ENCODE measurements around the gene TAF1. TPM values are rescaled to one million over a fixed set of nuclear protein-coding genes. Genes with fewer than 3 reads are reported as not detected.
A peak's percentile ranks its signal among the peaks of the same experiment; 100 is the strongest.

TAF1 gene
- total and polyA plus RNA-seq, 7 donors: 5.5 to 25.6 (median 22.3) TPM

GRCh38 chrX:71464968-71465367, 98.8 kb downstream of the TAF1 start:
- DNase-seq: no peak
- ATAC-seq: no peak
- Histone ChIP-seq H3K9me3 (no peaks in the 10 kb centered on the region), H3K36me3 (ENCODE audit: insufficient read depth in 1 of 2, low read depth in 1 of 2) (peaks cover 6 to 76% of the 10 kb centered on the region in 2 donors), H3K27ac (no peak overlapping the region), H3K4me3 (no peak overlapping the region), H3K4me1 (no peaks in the 10 kb centered on the region), H3K27me3 (ENCODE audit: insufficient read depth in 3 of 3, low read length in 2 of 3) (no peaks in the 10 kb centered on the region)
- TF ChIP-seq CTCF (IDR thresholded peaks at IDR 0.05): no peak
- intact Hi-C loops (cut with DNase I): loop anchor here in 1 of 2 donors (10.0 kb wide), 1 partner anchor 70 kb away; no protein-coding TSS in a partner anchor

DNA sequence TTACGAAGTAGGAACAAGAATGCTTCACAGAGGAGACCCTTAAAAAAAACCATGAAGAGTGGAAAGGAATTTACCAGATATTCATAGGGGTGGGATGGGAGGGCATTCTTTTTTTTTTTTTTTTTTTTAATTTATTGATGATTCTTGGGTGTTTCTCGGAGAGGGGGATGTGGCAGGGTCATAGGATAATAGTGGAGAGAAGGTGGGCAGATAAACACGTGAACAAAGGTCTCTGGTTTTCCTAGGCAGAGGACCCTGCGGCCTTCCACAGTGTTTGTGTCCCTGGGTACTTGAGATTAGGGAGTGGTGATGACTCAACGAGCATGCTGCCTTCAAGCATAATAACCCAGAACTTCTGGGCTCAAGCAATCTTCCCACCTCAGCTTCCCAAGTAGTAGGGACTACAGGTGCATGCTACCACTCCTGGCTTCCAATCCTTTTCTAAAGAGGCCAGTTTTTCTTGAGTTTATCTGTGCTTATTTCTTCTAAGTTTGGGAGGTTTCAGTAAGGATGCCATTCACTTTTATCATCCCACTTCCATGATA, 100.9 kb downstream of the TAF1 start:
- no peak overlapping the region for H3K4me3 ChIP-seq
- H3K9me3 ChIP-seq: no peaks in the 10 kb centered on the region
- DNase-seq (no peak), ATAC-seq (no peak)
- WGBS, 3 donors: 76 to 93% (median 85%) methylated on average over 3 to 5 of the region's 5 CpGs
- no peaks in the 10 kb centered on the region for H3K4me1 ChIP-seq
- no peak for TF ChIP-seq CTCF (IDR thresholded peaks at IDR 0.05)
- intact Hi-C loops (cut with DNase I): loop anchor here in 1 of 2 donors (10.0 kb wide), 1 partner anchor 72 kb away; no protein-coding TSS in a partner anchor
- no peaks in the 10 kb centered on the region for H3K27me3 ChIP-seq (ENCODE audit: insufficient read depth in 3 of 3, low read length in 2 of 3)
- peaks cover 0 to 60% of the 10 kb centered on the region in 2 donors for H3K36me3 ChIP-seq (ENCODE audit: insufficient read depth in 1 of 2, low read depth in 1 of 2)
- H3K27ac ChIP-seq: no peak overlapping the region

DNA sequence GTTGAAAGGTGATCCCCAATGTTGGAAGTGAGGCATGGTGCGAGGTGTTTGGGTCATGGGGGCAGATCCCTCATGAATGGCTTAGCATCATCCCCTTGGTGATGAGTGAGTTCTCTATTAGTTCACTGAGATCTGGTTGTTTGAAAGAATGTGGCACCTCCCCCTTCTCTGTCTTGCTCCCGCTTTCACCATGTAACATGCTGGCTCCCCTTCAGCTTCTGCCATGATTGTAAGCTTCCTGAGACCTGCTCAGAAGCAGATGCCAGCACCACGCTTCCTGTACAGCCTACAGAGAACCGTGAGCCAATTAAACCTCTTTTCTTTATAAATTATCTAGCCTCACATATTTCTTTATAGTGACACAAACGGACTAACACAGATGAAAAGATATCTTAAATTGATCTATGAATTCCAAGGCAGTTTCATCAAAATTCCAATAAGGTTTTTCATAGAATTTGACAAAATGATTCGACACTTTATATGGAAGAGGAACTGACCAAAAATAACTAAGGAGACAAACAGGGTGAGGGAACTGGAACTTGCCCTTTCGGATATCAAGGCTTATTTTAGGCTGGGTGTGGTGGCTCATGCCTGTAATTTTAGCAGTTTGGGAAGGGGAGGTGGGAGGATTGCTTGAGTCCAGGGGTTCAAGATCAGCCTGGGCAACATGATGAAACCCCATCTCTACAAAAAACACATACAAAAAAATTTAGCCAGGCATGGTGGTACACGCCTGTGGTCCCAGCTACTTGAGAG, 109.8 kb downstream of the TAF1 start:
- peak in 2 of 4 donors; percentile 24 to 48 for ATAC-seq
- H3K36me3 ChIP-seq (ENCODE audit: insufficient read depth in 1 of 2, low read depth in 1 of 2): peaks cover 0 to 5% of the 10 kb centered on the region in 2 donors
- peaks cover 0 to 5% (median 0%) of the 10 kb centered on the region in 3 donors for H3K27me3 ChIP-seq (ENCODE audit: insufficient read depth in 3 of 3, low read length in 2 of 3)
- intact Hi-C loops (cut with DNase I): no loop called here
- WGBS, 3 donors: 64 to 78% (median 77%) methylated on average over 8 of the region's 8 CpGs
- no peak for DNase-seq
- H3K4me1 ChIP-seq: no peaks in the 10 kb centered on the region
- TF ChIP-seq CTCF (IDR thresholded peaks at IDR 0.05): no peak
- no peak overlapping the region for H3K4me3 ChIP-seq
- no peak overlapping the region for H3K27ac ChIP-seq
- H3K9me3 ChIP-seq: no peaks in the 10 kb centered on the region

DNA sequence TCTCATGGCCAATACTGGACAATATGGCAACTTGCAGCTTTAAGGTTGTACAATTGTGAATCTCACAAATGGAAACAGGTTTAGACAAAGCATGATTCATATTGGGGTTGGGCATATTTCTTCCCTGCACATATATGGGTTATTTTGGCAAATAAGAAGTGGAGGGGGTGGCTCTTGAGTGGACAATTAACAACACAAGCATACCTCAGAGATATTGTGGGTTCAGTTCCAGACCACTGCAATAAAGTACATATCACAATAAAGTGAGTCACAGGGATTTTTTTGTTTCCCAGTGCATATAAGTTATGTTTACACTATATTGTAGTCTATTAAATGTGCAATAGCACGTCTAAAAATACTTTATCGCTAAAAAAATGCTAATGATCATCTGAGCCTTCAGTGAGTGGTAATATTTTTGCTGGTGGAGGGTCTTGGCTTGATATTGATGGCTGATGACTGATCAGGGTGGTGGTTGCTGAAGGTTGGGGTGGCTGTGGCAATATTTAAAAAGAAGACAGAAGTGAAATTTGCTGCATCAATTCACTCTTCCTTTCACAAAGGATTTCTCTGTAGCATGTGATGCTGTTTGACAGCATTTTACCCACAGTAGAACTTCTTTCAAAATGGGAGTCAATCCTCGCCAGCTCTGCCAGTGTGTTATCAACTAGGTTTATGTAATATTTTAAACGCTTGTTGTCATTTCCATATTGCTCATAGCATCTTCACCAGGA, 116.2 kb downstream of the TAF1 start:
- Histone ChIP-seq H3K9me3 (no peaks in the 10 kb centered on the region), H3K27me3 (ENCODE audit: insufficient read depth in 3 of 3, low read length in 2 of 3) (no peaks in the 10 kb centered on the region), H3K4me1 (no peaks in the 10 kb centered on the region), H3K4me3 (no peak overlapping the region), H3K36me3 (ENCODE audit: insufficient read depth in 1 of 2, low read depth in 1 of 2) (no peaks in the 10 kb centered on the region), H3K27ac (no peak overlapping the region)
- TF ChIP-seq CTCF (IDR thresholded peaks at IDR 0.05): no peak
- intact Hi-C loops (cut with DNase I): no loop called here
- ATAC-seq (no peak), DNase-seq (no peak)
- WGBS, 3 donors: 74 to 95% (median 90%) methylated on average over 4 of the region's 4 CpGs
